ENCODE data around the gene GRAMD1C. TPM values are rescaled to one million over a fixed set of nuclear protein-coding genes. Genes with fewer than 3 reads are reported as not detected.

Gene GRAMD1C
- total and polyA plus RNA-seq, 9 of the 15 experiments (the other 6 are each of a cell fraction or from before 2014, with no cell fraction given), result not detected

GRCh38 chr3:113912552-113913236 lies 74.1 kb downstream of the GRAMD1C start:
- ChIA-PET CTCF (ENCODE audit: low intra/inter-chr PET ratio) (interaction anchor here (1.2 to 1.5 kb wide), 2 partner anchors 75 to 176 kb away, joined by 4 to 9 read pairs; no protein-coding TSS in a partner anchor), POLR2A (interaction anchor here (0.5 kb wide), 1 partner anchor 1570 kb away, joined by 4 read pairs; no protein-coding TSS in a partner anchor)
- Histone ChIP-seq H2AFZ (ENCODE audit: low read depth, low read length) (no peak overlapping the region), H3K27me3 (ENCODE audit: control insufficient read depth in 2 of 2, insufficient read depth in 2 of 2, low read length in 2 of 2) (no peaks in the 10 kb centered on the region), H3K9me1 (ENCODE audit: control insufficient read depth, insufficient read depth, low read length) (no peaks in the 10 kb centered on the region), H3K36me3 (ENCODE audit: control insufficient read depth, insufficient read depth, low read length) (no peaks in the 10 kb centered on the region), H3K4me3 (no peak overlapping the region), H4K20me1 (replicated peaks; ENCODE audit: control insufficient read depth, insufficient read depth, low read length) (no peaks in the 10 kb centered on the region), H3K79me2 (ENCODE audit: control insufficient read depth, insufficient read depth, low read length) (no peaks in the 10 kb centered on the region), H3K4me2 (ENCODE audit: insufficient read depth, low read length) (no peak overlapping the region), H3K27ac (ENCODE audit: extremely low read depth, low read depth, low read length) (no peak overlapping the region), H3K4me1 (replicated peaks in 1 of 2; ENCODE audit: control insufficient read depth in 2 of 2, insufficient read depth in 2 of 2, low read length in 2 of 2) (no peaks in the 10 kb centered on the region), H3K9ac (ENCODE audit: insufficient read depth in 1 of 2, low read depth in 2 of 2, low read length in 2 of 2) (no peak overlapping the region), H3K9me3 (replicated peaks; ENCODE audit: control insufficient read depth, insufficient read depth, low read depth, low read length) (no peaks in the 10 kb centered on the region)
- peak; percentile 35 for FAIRE-seq
- in situ Hi-C loops (cut with MboI) (loop anchor here (10.0 kb wide), 1 partner anchor 68 kb away; no protein-coding TSS in a partner anchor), intact Hi-C loops (cut with micrococcal nuclease) (loop anchor here (1.0 kb wide), 2 partner anchors 74 to 176 kb away; partner anchors contain the start of gene GRAMD1C)
- no TSS peak for BruUV-seq (replicated peaks)
- WGBS (ENCODE audit: insufficient coverage, low coverage, missing lambda C conversion rate), result 0% methylated on average over 3 of the region's 3 CpGs
- peak; percentile 14 to 55 (median 20) for DNase-seq (ENCODE audit: extremely low read depth in 1 of 4, low spot score in 3 of 4)
- ATAC-seq, result peak; percentile 84
- no peak for TF ChIP-seq THRAP3 (IDR thresholded peaks at IDR 0.05; ENCODE audit: borderline replicate concordance)
- no peak for TF ChIP-seq ZNF589 (CRISPR knock-in tag; IDR thresholded peaks at IDR 0.05; ENCODE audit: low read depth)
- peak; percentile 44; the same call in 1 of the 2 replicates for TF ChIP-seq SMC3 (conservative IDR thresholded peaks at IDR 0.05; ENCODE audit: insufficient read depth, low read depth, low read length)
- no peak for TF ChIP-seq ILK (tag; IDR thresholded peaks at IDR 0.05; ENCODE audit: borderline replicate concordance, low read depth)
- TF ChIP-seq MTA1 (IDR thresholded peaks at IDR 0.05; ENCODE audit: borderline replicate concordance), result no peak
- no peak for TF ChIP-seq RBM22 (IDR thresholded peaks at IDR 0.05; ENCODE audit: low read depth, low read length, poor library complexity, severe bottlenecking)
- no peak for TF ChIP-seq ZNF507 (tag; conservative IDR thresholded peaks at IDR 0.05)
- TF ChIP-seq ZNF644 (tag; IDR thresholded peaks at IDR 0.05; ENCODE audit: low read depth), result no peak
- no peak for TF ChIP-seq ZNF274 (IDR thresholded peaks at IDR 0.05; ENCODE audit: borderline replicate concordance, low read depth, low read length)
- no peak for TF ChIP-seq NRF1 (conservative IDR thresholded peaks at IDR 0.05 in 1 of 2, IDR thresholded peaks at IDR 0.05 in 1 of 2)
- TF ChIP-seq NEUROD1 (IDR thresholded peaks at IDR 0.05; ENCODE audit: borderline replicate concordance, low read depth, low read length, partially characterized antibody), result no peak
- TF ChIP-seq ZBTB43 (CRISPR knock-in tag; IDR thresholded peaks at IDR 0.05), result no peak
- TF ChIP-seq JUND (IDR thresholded peaks at IDR 0.05; ENCODE audit: borderline replicate concordance, low read depth, low read length), result peak; percentile 59; the same call in 1 of the 2 replicates
- 0 out of 3 replicates have a peak, but pooled peaks have one; percentile 50 for TF ChIP-seq JUND (tag; IDR thresholded peaks at IDR 0.05; ENCODE audit: borderline replicate concordance, low read depth, low read length)
- TF ChIP-seq ZNF121 (CRISPR knock-in tag; conservative IDR thresholded peaks at IDR 0.05), result no peak
- no peak for TF ChIP-seq ARNT (IDR thresholded peaks at IDR 0.05)
- TF ChIP-seq MCM7 (IDR thresholded peaks at IDR 0.05), result no peak
- no peak for TF ChIP-seq ZNF655 (CRISPR knock-in tag; IDR thresholded peaks at IDR 0.05)
- no peak for TF ChIP-seq ZNF57 (CRISPR knock-in tag; IDR thresholded peaks at IDR 0.05)
